H1 (cell line): ENCODE results near the gene UBALD1. TPM values are rescaled to one million over a fixed set of nuclear protein-coding genes. Genes with fewer than 3 reads are reported as not detected.

Source experiments
- ATF2 ChIP-seq: IDR thresholded peaks from 2 replicates; pipeline ENCODE4 v1.6.1; 2012; ENCODE audit warnings: low read length, inconsistent platforms
- BACH1 ChIP-seq: IDR thresholded peaks from 2 replicates; pipeline ENCODE4 v1.6.1; 2012; ENCODE audit warnings: low read length, improper control_type of control experiment
- BRCA1 ChIP-seq: IDR thresholded peaks from 2 replicates; pipeline ENCODE4 v1.6.1; 2012; ENCODE audit warnings: low read depth, low read length, improper control_type of control experiment
- GABPA ChIP-seq: IDR thresholded peaks from 2 replicates; pipeline ENCODE4 v1.6.1; 2011; ENCODE audit warnings: mild to moderate bottlenecking, low read length, moderate library complexity, borderline replicate concordance; ENCODE audit not compliant: insufficient read depth
- HDAC2 ChIP-seq, 2 experiments: fragments of 300-600 bp in 1 of 2; sonication (generic) in 1 of 2; IDR thresholded peaks; 2 replicates each; pipeline ENCODE4 v1.6.1; 2011 to 2012; ENCODE audit warnings: low read depth in 2 of 2, low read length in 2 of 2, mild to moderate bottlenecking in 2 of 2, moderate library complexity in 2 of 2, borderline replicate concordance in 1 of 2, inconsistent platforms in 1 of 2
- MAFK ChIP-seq: IDR thresholded peaks from 2 replicates; pipeline ENCODE4 v1.6.1; 2012; ENCODE audit warnings: low read depth, mild to moderate bottlenecking, improper control_type of control experiment, low read length
- NRF1 ChIP-seq: IDR thresholded peaks from 2 replicates; pipeline ENCODE4 v1.6.1; 2011; ENCODE audit warnings: mild to moderate bottlenecking, low read depth, low read length, improper control_type of control experiment
- RAD21 ChIP-seq, 2 experiments: IDR thresholded peaks in 1 of 2; conservative IDR thresholded peaks in 1 of 2; 2 replicates each; pipeline ENCODE4 v1.6.1; 2011; ENCODE audit warnings: low read depth in 2 of 2, low read length in 2 of 2, improper control_type of control experiment in 1 of 2, inconsistent platforms in 1 of 2, mild to moderate bottlenecking in 1 of 2, moderate library complexity in 1 of 2
- SIX5 ChIP-seq: IDR thresholded peaks from 2 replicates; pipeline ENCODE4 v1.6.1; 2011; ENCODE audit warnings: mild to moderate bottlenecking, low read depth, low read length
- TCF12 ChIP-seq: IDR thresholded peaks from 2 replicates; pipeline ENCODE4 v1.6.1; 2011; ENCODE audit warnings: low read depth, mild to moderate bottlenecking, low read length
- polyA plus RNA-seq, 7 experiments: library from polyadenylated mRNA; depleted of rRNA in 3 of 7; stranded (reverse) in 5 of 7; unstranded in 2 of 7; fragments of >200 nt in 5 of 7; fragments of 200-250 nt in 2 of 7; gene quantifications; 1 replicate in 5 of 7; 2 replicates in 1 of 7; 4 replicates in 1 of 7; pipeline versions ENCODE4 v1.2.1 to v1.2.3, GENCODE V29; 2011 to 2013; ENCODE audit warnings: missing spikeins in 2 of 7, mixed read lengths in 2 of 7
- total RNA-seq: library from RNA; stranded (reverse); fragmentation: NEBNext Ultra II Directional; extraction: Animal tissue kit (Norgen Biotek cat#: 25700); gene quantifications from 2 replicates; pipeline ENCODE4 v1.2.1, GENCODE V29; 2021

Gene UBALD1
- total and polyA plus RNA-seq, 2 of the 8 experiments (the other 6 are each of a cell fraction or from before 2014, with no cell fraction given), result 28.6 to 62.0 TPM

- TF ChIP-seq BACH1 (no peak), NRF1 (no peak), RAD21 (IDR thresholded peaks at IDR 0.05 in 1 of 2, conservative IDR thresholded peaks at IDR 0.05 in 1 of 2; ENCODE audit: low read depth in 2 of 2, low read length in 2 of 2) (peak; percentile 18 to 49; a peak in 3 of 4 replicates), SIX5 (no peak), MAFK (no peak), TCF12 (0 out of 2 replicates have a peak, but pooled peaks have one; percentile 56), ATF2 (no peak), BRCA1 (no peak), HDAC2 (IDR thresholded peaks at IDR 0.05; ENCODE audit: borderline replicate concordance in 1 of 2, low read depth in 2 of 2, low read length in 2 of 2) (peak in 1 of 2 experiments; percentile 61; a peak in 1 of 4 replicates), GABPA (0 out of 2 replicates have a peak, but pooled peaks have one; percentile 37)
These were observed 2.2 kb downstream of the UBALD1 start (continued) for GRCh38 chr16:4612474-4612931.
